ENCODE results near the gene CARD11. TPM values are rescaled to one million over a fixed set of nuclear protein-coding genes. Genes with fewer than 3 reads are reported as not detected.
A peak's percentile ranks its signal among the peaks of the same experiment; 100 is the strongest.

The CARD11 gene
- total and polyA plus RNA-seq, 2 of the 13 experiments (the other 11 are each of a cell fraction or from before 2014, with no cell fraction given): 0.04 TPM; not detected in 1

DNA sequence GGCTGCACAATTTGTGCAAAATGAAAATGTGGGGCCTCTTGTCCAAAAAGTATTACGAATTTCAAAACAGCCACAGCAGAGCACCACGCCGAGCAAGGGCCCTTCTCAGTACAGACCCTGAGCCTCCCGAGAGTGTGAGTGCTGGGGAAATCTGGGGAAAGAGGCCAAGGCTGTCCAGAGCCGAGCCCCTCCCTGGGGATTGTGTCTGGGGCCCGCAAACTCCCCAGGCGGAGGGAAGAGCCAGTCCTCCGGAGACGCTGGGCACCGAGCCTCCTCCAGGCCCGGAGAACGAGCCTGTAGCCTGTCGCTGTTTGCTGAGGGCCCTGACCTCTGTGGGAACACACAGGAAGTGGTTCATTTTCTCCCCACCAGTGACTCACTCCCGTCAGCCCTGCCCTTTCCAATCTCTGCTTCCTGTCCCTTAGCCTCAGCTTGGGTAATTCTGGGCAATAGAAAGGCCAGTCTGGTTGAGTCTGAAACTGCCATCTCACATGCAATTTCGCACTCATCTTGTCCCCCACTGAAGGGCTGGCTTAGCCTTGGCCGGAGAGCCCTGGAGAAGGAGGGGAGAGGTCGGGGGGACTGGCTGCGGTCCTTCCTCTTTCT is 180.1 kb downstream of the CARD11 start (continued):
- TF ChIP-seq ASH2L (IDR thresholded peaks at IDR 0.05; ENCODE audit: insufficient read length, low read depth, low read length): peak; percentile 37
- TF ChIP-seq ZNF678 (CRISPR knock-in tag; IDR thresholded peaks at IDR 0.05): no peak
- TF ChIP-seq ESRRA (CRISPR knock-in tag; IDR thresholded peaks at IDR 0.05; ENCODE audit: low read depth): 0 out of 2 replicates have a peak, but pooled peaks have one; percentile 32
- peak; percentile 85 for TF ChIP-seq PHF8 (CRISPR knock-in tag; IDR thresholded peaks at IDR 0.05)
- TF ChIP-seq ZNF235 (CRISPR knock-in tag; IDR thresholded peaks at IDR 0.05; ENCODE audit: borderline replicate concordance): no peak
- TF ChIP-seq RARA (CRISPR knock-in tag; IDR thresholded peaks at IDR 0.05): peak; percentile 79
- peak; percentile 61; the same call in 1 of the 2 replicates for TF ChIP-seq ZNF788 (CRISPR knock-in tag; IDR thresholded peaks at IDR 0.05; ENCODE audit: borderline replicate concordance)
- TF ChIP-seq, protein P1, sequence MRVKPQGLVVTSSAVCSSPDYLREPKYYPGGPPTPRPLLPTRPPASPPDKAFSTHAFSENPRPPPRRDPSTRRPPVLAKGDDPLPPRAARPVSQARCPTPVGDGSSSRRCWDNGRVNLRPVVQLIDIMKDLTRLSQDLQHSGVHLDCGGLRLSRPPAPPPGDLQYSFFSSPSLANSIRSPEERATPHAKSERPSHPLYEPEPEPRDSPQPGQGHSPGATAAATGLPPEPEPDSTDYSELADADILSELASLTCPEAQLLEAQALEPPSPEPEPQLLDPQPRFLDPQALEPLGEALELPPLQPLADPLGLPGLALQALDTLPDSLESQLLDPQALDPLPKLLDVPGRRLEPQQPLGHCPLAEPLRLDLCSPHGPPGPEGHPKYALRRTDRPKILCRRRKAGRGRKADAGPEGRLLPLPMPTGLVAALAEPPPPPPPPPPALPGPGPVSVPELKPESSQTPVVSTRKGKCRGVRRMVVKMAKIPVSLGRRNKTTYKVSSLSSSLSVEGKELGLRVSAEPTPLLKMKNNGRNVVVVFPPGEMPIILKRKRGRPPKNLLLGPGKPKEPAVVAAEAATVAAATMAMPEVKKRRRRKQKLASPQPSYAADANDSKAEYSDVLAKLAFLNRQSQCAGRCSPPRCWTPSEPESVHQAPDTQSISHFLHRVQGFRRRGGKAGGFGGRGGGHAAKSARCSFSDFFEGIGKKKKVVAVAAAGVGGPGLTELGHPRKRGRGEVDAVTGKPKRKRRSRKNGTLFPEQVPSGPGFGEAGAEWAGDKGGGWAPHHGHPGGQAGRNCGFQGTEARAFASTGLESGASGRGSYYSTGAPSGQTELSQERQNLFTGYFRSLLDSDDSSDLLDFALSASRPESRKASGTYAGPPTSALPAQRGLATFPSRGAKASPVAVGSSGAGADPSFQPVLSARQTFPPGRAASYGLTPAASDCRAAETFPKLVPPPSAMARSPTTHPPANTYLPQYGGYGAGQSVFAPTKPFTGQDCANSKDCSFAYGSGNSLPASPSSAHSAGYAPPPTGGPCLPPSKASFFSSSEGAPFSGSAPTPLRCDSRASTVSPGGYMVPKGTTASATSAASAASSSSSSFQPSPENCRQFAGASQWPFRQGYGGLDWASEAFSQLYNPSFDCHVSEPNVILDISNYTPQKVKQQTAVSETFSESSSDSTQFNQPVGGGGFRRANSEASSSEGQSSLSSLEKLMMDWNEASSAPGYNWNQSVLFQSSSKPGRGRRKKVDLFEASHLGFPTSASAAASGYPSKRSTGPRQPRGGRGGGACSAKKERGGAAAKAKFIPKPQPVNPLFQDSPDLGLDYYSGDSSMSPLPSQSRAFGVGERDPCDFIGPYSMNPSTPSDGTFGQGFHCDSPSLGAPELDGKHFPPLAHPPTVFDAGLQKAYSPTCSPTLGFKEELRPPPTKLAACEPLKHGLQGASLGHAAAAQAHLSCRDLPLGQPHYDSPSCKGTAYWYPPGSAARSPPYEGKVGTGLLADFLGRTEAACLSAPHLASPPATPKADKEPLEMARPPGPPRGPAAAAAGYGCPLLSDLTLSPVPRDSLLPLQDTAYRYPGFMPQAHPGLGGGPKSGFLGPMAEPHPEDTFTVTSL (CRISPR knock-in tag; IDR thresholded peaks at IDR 0.05; ENCODE audit: borderline replicate concordance): peak; percentile 41; the same call in 1 of the 2 replicates
- peak; percentile 55; the same call in 1 of the 2 replicates for TF ChIP-seq KMT2A (CRISPR knock-in tag; IDR thresholded peaks at IDR 0.05)
- peak; percentile 64 for TF ChIP-seq SOX5 (CRISPR knock-in tag; IDR thresholded peaks at IDR 0.05; ENCODE audit: borderline replicate concordance)
- TF ChIP-seq ZNF24 (IDR thresholded peaks at IDR 0.05): no peak
- TF ChIP-seq SP5 (CRISPR knock-in tag; IDR thresholded peaks at IDR 0.05; ENCODE audit: borderline replicate concordance, low read depth): peak; percentile 59; the same call in 1 of the 2 replicates
- TF ChIP-seq, protein P2, sequence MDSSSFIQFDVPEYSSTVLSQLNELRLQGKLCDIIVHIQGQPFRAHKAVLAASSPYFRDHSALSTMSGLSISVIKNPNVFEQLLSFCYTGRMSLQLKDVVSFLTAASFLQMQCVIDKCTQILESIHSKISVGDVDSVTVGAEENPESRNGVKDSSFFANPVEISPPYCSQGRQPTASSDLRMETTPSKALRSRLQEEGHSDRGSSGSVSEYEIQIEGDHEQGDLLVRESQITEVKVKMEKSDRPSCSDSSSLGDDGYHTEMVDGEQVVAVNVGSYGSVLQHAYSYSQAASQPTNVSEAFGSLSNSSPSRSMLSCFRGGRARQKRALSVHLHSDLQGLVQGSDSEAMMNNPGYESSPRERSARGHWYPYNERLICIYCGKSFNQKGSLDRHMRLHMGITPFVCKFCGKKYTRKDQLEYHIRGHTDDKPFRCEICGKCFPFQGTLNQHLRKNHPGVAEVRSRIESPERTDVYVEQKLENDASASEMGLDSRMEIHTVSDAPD (CRISPR knock-in tag; IDR thresholded peaks at IDR 0.05): no peak
- peak in 1 of 2 experiments; percentile 47; a peak in 2 of 4 replicates for TF ChIP-seq ATF4 (CRISPR knock-in tag; IDR thresholded peaks at IDR 0.05)
- peak; percentile 83 for TF ChIP-seq MIXL1 (CRISPR knock-in tag; IDR thresholded peaks at IDR 0.05)
- TF ChIP-seq KDM5A (IDR thresholded peaks at IDR 0.05; ENCODE audit: borderline replicate concordance, low read length): no peak
